ENCODE measurements around the gene PTDSS2.

DNA sequence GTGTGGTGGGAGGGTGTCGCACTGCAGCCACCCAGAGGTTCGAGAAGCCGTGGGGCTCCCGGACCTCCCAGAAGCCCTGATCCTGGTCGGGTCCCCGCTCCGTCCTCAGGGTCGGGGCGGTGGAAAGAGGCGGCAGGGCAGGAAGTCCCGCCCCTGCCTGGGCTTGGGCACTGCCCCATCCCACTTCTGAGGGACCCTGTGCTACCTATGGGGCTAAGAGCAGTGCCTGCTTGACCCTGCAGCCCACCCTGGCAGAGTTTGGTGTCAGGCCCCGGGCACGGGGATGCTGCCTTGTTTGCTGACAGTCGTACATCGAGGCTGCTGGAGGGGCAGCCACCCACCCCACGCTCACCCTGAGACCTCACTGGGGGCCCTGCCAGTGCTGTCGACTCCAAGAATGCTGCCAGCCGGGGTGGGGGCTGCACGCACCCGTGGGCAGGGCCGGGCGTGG, 37.5 kb downstream of the PTDSS2 start:
- TF ChIP-seq HCFC1 (IDR thresholded peaks at IDR 0.05; ENCODE audit: low read depth, low read length) (no peak), POLR2A (conservative IDR thresholded peaks at IDR 0.05) (no peak), CHD2 (IDR thresholded peaks at IDR 0.05; ENCODE audit: low read depth, low read length) (no peak), HDAC6 (IDR thresholded peaks at IDR 0.05; ENCODE audit: low read depth, low read length) (no peak)
